HepG2 (cell line): Measurements from ENCODE around the gene ZFP64. TPM values are rescaled to one million over a fixed set of nuclear protein-coding genes. Genes with fewer than 3 reads are reported as not detected.

Experiments used
- ATAC-seq: fragments of 200-7000 bp; cut with Tn5 transposase; 3 replicates; pipeline ENCODE4 v1.9.1; 2020; ENCODE audit warnings: mild to moderate bottlenecking, moderate library complexity
- BruUV-seq: library from RNA; stranded (reverse); fragments of 400-500 nt; replicated peaks from 2 replicates; lab custom pipeline; 2021; lab: Mats Ljungman, UMichigan
- CTCF ChIA-PET: fragments of 300-600 bp; formaldehyde crosslinking; extraction: SDS; loops from one replicate; lab custom pipeline; 2021; ENCODE audit warnings: low total read pairs, inconsistent platforms, low intra/inter-chr PET ratio; lab: Yijun Ruan, JAX
- POLR2A ChIA-PET: fragments of 350-600 bp; sonication (Branson Sonifier 250); formaldehyde crosslinking; loops from one replicate; lab custom pipeline; 2020; ENCODE audit warnings: antibody characterized with exemption, inconsistent platforms; lab: Yijun Ruan, JAX
- DNase-seq: peaks from one replicate; pipeline ENCODE4 v3.0.0-alpha.2; 2015; ENCODE audit warnings: low spot score
- FAIRE-seq: peaks from 3 replicates; lab custom pipeline; 2011; peaks lifted over from hg19 to GRCh38; lab: Jason Lieb, UNC
- H2AFZ ChIP-seq: one replicate; pipeline ENCODE4 v1.6.1; 2011; ENCODE audit warnings: low read length, inconsistent platforms
- H3K27ac ChIP-seq: fragments of 300-600 bp; 3 replicates; pipeline ENCODE4 v1.8.0; 2011; ENCODE audit warnings: mixed run types, mild to moderate bottlenecking, mixed read lengths, low read length, inconsistent platforms; ENCODE audit not compliant: insufficient read depth; ENCODE audit errors: extremely low read length
- H3K27me3 ChIP-seq, 2 experiments: fragments of 200-600 bp in 1 of 2; 2 replicates in 1 of 2; 3 replicates in 1 of 2; pipeline versions ENCODE4 v1.6.0 to v1.8.0; 2011; ENCODE audit warnings: low read length in 2 of 2, mild to moderate bottlenecking in 2 of 2, moderate library complexity in 2 of 2, inconsistent platforms in 1 of 2; ENCODE audit not compliant: insufficient read depth in 2 of 2, control insufficient read depth in 1 of 2
- H3K36me3 ChIP-seq, 2 experiments: fragments of 200-600 bp in 1 of 2; replicated peaks in 1 of 2; 2 replicates in 1 of 2; 3 replicates in 1 of 2; pipeline versions ENCODE4 v1.5.1 to v1.8.0; 2011; ENCODE audit warnings: low read length in 2 of 2, inconsistent platforms in 1 of 2; ENCODE audit not compliant: insufficient read depth in 2 of 2, control insufficient read depth in 1 of 2
- H3K4me1 ChIP-seq: 2 replicates; pipeline ENCODE4 v1.5.1; 2012; ENCODE audit warnings: low read length, inconsistent platforms; ENCODE audit not compliant: insufficient read depth
- H3K4me2 ChIP-seq: 2 replicates; pipeline ENCODE4 v1.6.0; 2011; ENCODE audit warnings: low read depth, low read length, inconsistent platforms
- H3K4me3 ChIP-seq, 3 experiments: fragments of 200-600 bp in 1 of 3; sonication (generic), shearing (Covaris generic) in 1 of 3; replicated peaks in 1 of 3; 2 replicates each; pipeline ENCODE4 v1.5.1; 2011 to 2016; ENCODE audit warnings: low read length in 3 of 3, inconsistent platforms in 2 of 3, low read depth in 2 of 3, mild to moderate bottlenecking in 2 of 3, control low read depth in 1 of 3, mixed read lengths in 1 of 3; ENCODE audit not compliant: insufficient read depth in 1 of 3
- H3K79me2 ChIP-seq: one replicate; pipeline ENCODE4 v1.6.1; 2011; ENCODE audit warnings: low read length, inconsistent platforms; ENCODE audit not compliant: insufficient read depth
- H3K9ac ChIP-seq: 2 replicates; pipeline ENCODE4 v1.6.0; 2011; ENCODE audit warnings: mild to moderate bottlenecking, low read depth, low read length, inconsistent platforms; ENCODE audit not compliant: insufficient read depth
- H3K9me3 ChIP-seq: 2 replicates; pipeline ENCODE4 v1.5.1; 2012; ENCODE audit warnings: mild to moderate bottlenecking, low read length
- H4K20me1 ChIP-seq: 2 replicates; pipeline ENCODE4 v1.6.0; 2011; ENCODE audit warnings: inconsistent platforms, mild to moderate bottlenecking, low read length, moderate library complexity; ENCODE audit not compliant: insufficient read depth
- RBAK ChIP-seq: sonication (generic); formaldehyde crosslinking; IDR thresholded peaks from 2 replicates; pipeline ENCODE4 v1.5.1; 2020; ENCODE audit warnings: mild to moderate bottlenecking, missing genetic modification reagents
- ZNF335 ChIP-seq: sonication (generic); formaldehyde crosslinking; IDR thresholded peaks from 2 replicates; pipeline ENCODE4 v1.4.0; 2020; ENCODE audit warnings: missing genetic modification reagents
- WGBS: methylation state at CpG from one replicate; pipeline ENCODE4 v1.1.6; 2017; ENCODE audit warnings: low lambda C conversion rate; 5-methylcytosine and 5-hydroxymethylcytosine counted together
- in situ Hi-C: cut with HindIII; loops from 2 replicates; pipeline ENCODE4 v1.10.0; 2017; ENCODE audit warnings: low pct_unique_long_range_greater_than_20kb; ENCODE audit not compliant: extremely low pct_ligation_motif_present
- intact Hi-C: fragments of 100-400 bp; cut with micrococcal nuclease; formaldehyde crosslinking; loops from one replicate; pipeline ENCODE4 v1.10.0; 2022; ENCODE audit not compliant: unreplicated experiment
- polyA plus RNA-seq, 8 experiments: library from polyadenylated mRNA; depleted of rRNA in 3 of 8; stranded (reverse) in 7 of 8; unstranded in 1 of 8; fragments of >200 nt; fragmentation: Illumina TruSeq in 4 of 8; extraction: Trizol in 4 of 8; gene quantifications; 2 replicates each; pipeline versions ENCODE4 v1.2.1 to v1.2.3, GENCODE V29; 2011 to 2016; ENCODE audit warnings: low read depth in 4 of 8, missing spikeins in 1 of 8, mixed read lengths in 1 of 8; ENCODE audit not compliant: insufficient read depth in 1 of 8
- total RNA-seq, 5 experiments: library from RNA; depleted of rRNA; stranded (reverse); fragments of >200 nt; fragmentation: Illumina TruSeq; extraction: Trizol; gene quantifications; 2 replicates each; pipeline ENCODE4 v1.2.3, GENCODE V29; 2016; ENCODE audit warnings: low read depth in 1 of 5
- TF ChIP-seq, protein P1 (sequence below): sonication (generic); formaldehyde crosslinking; IDR thresholded peaks from 2 replicates; pipeline ENCODE4 v1.4.0; 2020; ENCODE audit warnings: low read depth, mild to moderate bottlenecking, missing genetic modification reagents
- TF ChIP-seq, protein P2 (sequence below): sonication (generic); formaldehyde crosslinking; conservative IDR thresholded peaks from 2 replicates; pipeline ENCODE4 v1.4.0; 2020; ENCODE audit warnings: missing genetic modification reagents

The ZFP64 gene
- total and polyA plus RNA-seq, 2 of the 13 experiments (the other 11 are each of a cell fraction or from before 2014, with no cell fraction given), result 12.0 to 24.3 TPM

DNA sequence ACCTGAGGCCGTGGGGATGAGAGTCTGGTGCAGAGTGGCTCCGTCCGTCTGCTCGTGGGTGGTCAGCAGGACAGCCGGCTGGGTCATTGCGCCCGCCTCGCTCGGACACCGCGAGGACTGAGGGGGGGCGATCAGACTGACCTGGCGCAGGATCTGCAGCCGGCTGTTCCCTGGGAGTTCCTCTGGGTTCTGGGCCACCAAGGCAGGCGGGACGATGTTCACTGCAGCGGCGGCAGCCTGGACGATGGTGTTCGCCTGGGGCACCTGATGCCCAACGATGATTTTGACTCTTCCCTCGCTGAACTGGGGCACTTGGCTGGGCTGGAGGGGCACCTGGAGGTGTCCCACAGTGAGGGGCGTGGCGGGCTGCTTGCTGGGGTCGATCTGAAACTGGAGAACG, 39.2 kb downstream of the ZFP64 start:
- no peaks in the 10 kb centered on the region for H3K79me2 ChIP-seq
- POLR2A ChIA-PET, result no interaction called here
- DNase-seq, result no peak

More for the DNA sequence above, 39.2 kb downstream of the ZFP64 start:
- Histone ChIP-seq H2AFZ (no peak overlapping the region), H3K27ac (no peak overlapping the region), H3K4me2 (no peak overlapping the region), H3K4me1 (no peaks in the 10 kb centered on the region), H3K27me3 (no peaks in the 10 kb centered on the region), H3K4me3 (no peak overlapping the region), H3K9me3 (no peaks in the 10 kb centered on the region), H4K20me1 (no peaks in the 10 kb centered on the region), H3K36me3 (peaks cover 18 to 43% of the 10 kb centered on the region in 2 experiments), H3K9ac (no peak overlapping the region)
- in situ Hi-C loops (no loop called here), intact Hi-C loops (no loop called here)
- WGBS, result 92% methylated on average over 22 of the region's 26 CpGs
- no TSS peak for BruUV-seq
- no peak for TF ChIP-seq RBAK (CRISPR knock-in tag)
- TF ChIP-seq, protein P1, sequence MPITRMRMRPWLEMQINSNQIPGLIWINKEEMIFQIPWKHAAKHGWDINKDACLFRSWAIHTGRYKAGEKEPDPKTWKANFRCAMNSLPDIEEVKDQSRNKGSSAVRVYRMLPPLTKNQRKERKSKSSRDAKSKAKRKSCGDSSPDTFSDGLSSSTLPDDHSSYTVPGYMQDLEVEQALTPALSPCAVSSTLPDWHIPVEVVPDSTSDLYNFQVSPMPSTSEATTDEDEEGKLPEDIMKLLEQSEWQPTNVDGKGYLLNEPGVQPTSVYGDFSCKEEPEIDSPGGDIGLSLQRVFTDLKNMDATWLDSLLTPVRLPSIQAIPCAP (CRISPR knock-in tag), result no peak
- TF ChIP-seq ZNF335, result no peak
- TF ChIP-seq, protein P2, sequence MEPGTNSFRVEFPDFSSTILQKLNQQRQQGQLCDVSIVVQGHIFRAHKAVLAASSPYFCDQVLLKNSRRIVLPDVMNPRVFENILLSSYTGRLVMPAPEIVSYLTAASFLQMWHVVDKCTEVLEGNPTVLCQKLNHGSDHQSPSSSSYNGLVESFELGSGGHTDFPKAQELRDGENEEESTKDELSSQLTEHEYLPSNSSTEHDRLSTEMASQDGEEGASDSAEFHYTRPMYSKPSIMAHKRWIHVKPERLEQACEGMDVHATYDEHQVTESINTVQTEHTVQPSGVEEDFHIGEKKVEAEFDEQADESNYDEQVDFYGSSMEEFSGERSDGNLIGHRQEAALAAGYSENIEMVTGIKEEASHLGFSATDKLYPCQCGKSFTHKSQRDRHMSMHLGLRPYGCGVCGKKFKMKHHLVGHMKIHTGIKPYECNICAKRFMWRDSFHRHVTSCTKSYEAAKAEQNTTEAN (CRISPR knock-in tag), result no peak
- CTCF ChIA-PET, result no interaction called here
- ATAC-seq (no peak; the same call in 2 of the 3 replicates), FAIRE-seq (no peak)
